Measurements from ENCODE around the gene TRAK2. TPM values are rescaled to one million over a fixed set of nuclear protein-coding genes. Genes with fewer than 3 reads are reported as not detected.

TRAK2 gene
- total RNA-seq, 1 experiment from 2014 or later, result 15.2 TPM

- ATAC-seq (peak; percentile 62), DNase-seq (ENCODE audit: low read depth, low spot score) (no peak)
- Histone ChIP-seq H3K27ac (ENCODE audit: low read depth, low read length) (peak overlapping the region; percentile 69), H3K4me2 (ENCODE audit: low read length) (peak overlapping the region; percentile 90), H3K9me2 (ENCODE audit: insufficient read depth) (no peaks in the 10 kb centered on the region), H3K27me3 (ENCODE audit: insufficient read depth, low read length) (no peaks in the 10 kb centered on the region), H3K79me2 (ENCODE audit: insufficient read depth, low read length) (peaks cover 7% of the 10 kb centered on the region; the same call in 1 of the 2 replicates), H4K20me1 (ENCODE audit: insufficient read depth) (no peaks in the 10 kb centered on the region), H3K4me1 (ENCODE audit: control insufficient read depth in 1 of 2, insufficient read depth in 2 of 2, low read length in 2 of 2) (peaks cover 10 to 22% of the 10 kb centered on the region in 2 experiments), H3K36me3 (ENCODE audit: control insufficient read depth in 1 of 2, insufficient read depth in 2 of 2, low read length in 2 of 2) (no peaks in the 10 kb centered on the region), H2AFZ (ENCODE audit: low read depth, low read length, poor library complexity, severe bottlenecking) (no peak overlapping the region), H3K9ac (ENCODE audit: low read length) (peak overlapping the region; percentile 85), H3K4me3 (replicated peaks in 1 of 2; ENCODE audit: low read depth in 1 of 2, low read length in 2 of 2) (peak overlapping the region; percentile 98), H3K9me3 (ENCODE audit: control insufficient read depth in 1 of 2, insufficient read depth in 1 of 2, low read depth in 1 of 2, low read length in 2 of 2) (no peaks in the 10 kb centered on the region)
- ChIA-PET RAD21 (ENCODE audit: low non-redundant PET in 1 of 2, low total read pairs in 2 of 2, uncharacterized antibody in 2 of 2, unreplicated experiment in 2 of 2) (interaction anchor here in 1 of 2 experiments (0.7 kb wide), 1 partner anchor 50 kb away, joined by 3 read pairs; no protein-coding TSS in a partner anchor), POLR2A (interaction anchor here (1.0 to 1.3 kb wide), 4 partner anchors 12 to 220 kb away, joined by 3 to 4 read pairs (median 4); no protein-coding TSS in a partner anchor), CTCF (interaction anchor here (0.9 to 1.0 kb wide), 2 partner anchors 220 kb away, joined by 4 read pairs; no protein-coding TSS in a partner anchor)
- intact Hi-C loops (cut with micrococcal nuclease), result loop anchor here (10.0 kb wide), 2 partner anchors 193 to 217 kb away; partner anchors contain the start of gene TMEM237
- TSS peak; percentile 59 for BruUV-seq (replicated peaks)
- TF ChIP-seq ZFX (IDR thresholded peaks at IDR 0.05) (peak; percentile 71), ZNF274 (IDR thresholded peaks at IDR 0.05; ENCODE audit: low read depth, low read length) (no peak)
Measured at GRCh38 chr2:201452058-201452921, 1.0 kb upstream of the TRAK2 start.

GRCh38 chr2:201450954-201451291 is 335 bp downstream of the TRAK2 start:
- ChIA-PET CTCF (interaction anchor here (0.6 to 1.0 kb wide), 2 partner anchors 11 to 218 kb away, joined by 3 to 4 read pairs; no protein-coding TSS in a partner anchor), POLR2A (interaction anchor here (1.0 to 1.3 kb wide), 4 partner anchors 11 to 219 kb away, joined by 3 to 4 read pairs (median 4); no protein-coding TSS in a partner anchor), RAD21 (ENCODE audit: low non-redundant PET in 1 of 2, low total read pairs in 2 of 2, uncharacterized antibody in 2 of 2, unreplicated experiment in 2 of 2) (interaction anchor here (0.6 kb wide), 2 partner anchors 99 to 217 kb away, joined by 3 read pairs; no protein-coding TSS in a partner anchor)
- no peak for TF ChIP-seq SRF (IDR thresholded peaks at IDR 0.05; ENCODE audit: low read depth)
- TF ChIP-seq ELF1 (IDR thresholded peaks at IDR 0.05; ENCODE audit: borderline replicate concordance, low read depth), result no peak
- no peak for TF ChIP-seq CEBPB (IDR thresholded peaks at IDR 0.05; ENCODE audit: low read depth)
- no peak for TF ChIP-seq REST (IDR thresholded peaks at IDR 0.05; ENCODE audit: low read depth)
- no peak for TF ChIP-seq EZH2phosphoT487 (IDR thresholded peaks at IDR 0.05; ENCODE audit: borderline replicate concordance)
- TF ChIP-seq CBX3 (IDR thresholded peaks at IDR 0.05; ENCODE audit: low read depth), result no peak
- TF ChIP-seq ZNF274 (IDR thresholded peaks at IDR 0.05; ENCODE audit: low read depth, low read length), result no peak
- no peak for TF ChIP-seq POLR2AphosphoS5 (IDR thresholded peaks at IDR 0.05; ENCODE audit: low read depth, low read length)
- TF ChIP-seq RAD21 (IDR thresholded peaks at IDR 0.05; ENCODE audit: low read depth), result no peak
- TF ChIP-seq FOSL1 (IDR thresholded peaks at IDR 0.05; ENCODE audit: low read depth), result no peak
- TF ChIP-seq POLR2A (IDR thresholded peaks at IDR 0.05; ENCODE audit: borderline replicate concordance, extremely low read depth, insufficient read depth, insufficient read length), result no peak
- TF ChIP-seq YY1 (IDR thresholded peaks at IDR 0.05; ENCODE audit: extremely low read depth, insufficient replicate concordance, low read depth, low read length), result no peak
- Histone ChIP-seq H3K27me3 (ENCODE audit: insufficient read depth, low read length) (no peaks in the 10 kb centered on the region), H2AFZ (ENCODE audit: low read depth, low read length, poor library complexity, severe bottlenecking) (peak overlapping the region; percentile 36), H3K9ac (ENCODE audit: low read length) (peak overlapping the region; percentile 85), H3K4me2 (ENCODE audit: low read length) (peak overlapping the region; percentile 90), H3K4me3 (replicated peaks in 1 of 2; ENCODE audit: low read depth in 1 of 2, low read length in 2 of 2) (peak overlapping the region; percentile 98), H3K79me2 (ENCODE audit: insufficient read depth, low read length) (peaks cover 7% of the 10 kb centered on the region; the same call in 1 of the 2 replicates), H3K36me3 (ENCODE audit: control insufficient read depth in 1 of 2, insufficient read depth in 2 of 2, low read length in 2 of 2) (no peaks in the 10 kb centered on the region), H3K27ac (ENCODE audit: low read depth, low read length) (peak overlapping the region; percentile 55), H4K20me1 (ENCODE audit: insufficient read depth) (no peaks in the 10 kb centered on the region), H3K4me1 (ENCODE audit: control insufficient read depth in 1 of 2, insufficient read depth in 2 of 2, low read length in 2 of 2) (peaks cover 10 to 22% of the 10 kb centered on the region in 2 experiments), H3K9me2 (ENCODE audit: insufficient read depth) (no peaks in the 10 kb centered on the region), H3K9me3 (ENCODE audit: control insufficient read depth in 1 of 2, insufficient read depth in 1 of 2, low read depth in 1 of 2, low read length in 2 of 2) (no peaks in the 10 kb centered on the region)
- intact Hi-C loops (cut with micrococcal nuclease), result loop anchor here (10.0 kb wide), 2 partner anchors 194 to 216 kb away; partner anchors contain the start of gene TMEM237
- ATAC-seq (no peak; the same call in 1 of the 2 replicates), DNase-seq (ENCODE audit: low read depth, low spot score) (no peak)
- no TSS peak for BruUV-seq (replicated peaks)
